Measurements from ENCODE around the gene RPP14. TPM values are rescaled to one million over a fixed set of nuclear protein-coding genes. Genes with fewer than 3 reads are reported as not detected.

Gene RPP14
- total and polyA plus RNA-seq, 2 donors (not counting 3 experiments of a cell fraction or from before 2014, with no cell fraction given): 11.9 to 18.1 TPM

DNA sequence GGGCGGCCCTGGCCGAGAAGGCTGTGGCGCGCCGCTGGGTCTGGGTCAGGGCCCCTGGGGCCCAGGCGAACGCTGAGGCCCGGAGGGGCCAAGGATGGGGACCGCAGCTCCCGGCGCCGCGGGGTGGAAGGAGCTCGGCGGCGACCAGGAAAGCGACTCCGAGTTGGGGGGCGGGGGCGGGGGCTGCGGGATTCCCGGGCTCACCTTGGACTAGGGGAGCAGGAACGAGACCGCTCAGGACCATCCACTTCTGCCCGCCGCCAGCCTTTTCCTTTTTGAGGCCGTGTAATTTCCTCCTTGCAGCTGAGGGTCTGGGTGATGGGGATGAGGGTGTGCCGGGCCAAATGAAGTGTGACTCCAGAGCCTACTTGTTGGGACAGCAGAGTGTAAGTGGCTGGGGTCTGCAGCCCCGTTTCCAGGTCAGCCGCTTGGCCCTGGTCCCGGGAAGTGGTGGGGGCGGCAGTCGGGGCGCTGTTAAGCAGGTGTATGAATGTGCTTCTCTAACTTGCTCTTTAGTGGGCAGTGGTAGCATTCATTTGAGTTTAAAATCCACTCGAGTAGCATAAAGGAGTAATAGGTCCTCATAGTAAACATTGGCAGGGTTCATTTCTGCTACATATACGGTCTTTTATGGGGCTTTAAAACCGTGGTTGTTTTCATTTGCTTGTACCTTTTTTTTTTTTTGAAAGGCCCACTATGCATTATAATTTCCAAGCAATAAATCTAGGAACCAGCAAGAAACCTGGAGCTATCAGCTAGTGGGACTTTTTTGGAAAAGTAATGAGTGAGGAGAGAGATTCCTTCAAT is 27.4 kb downstream of the RPP14 start:
- H3K4me3 ChIP-seq (replicated peaks in 1 of 3; ENCODE audit: insufficient read depth in 1 of 3, low read depth in 1 of 3, low read length in 3 of 3): peak overlapping the region; percentile 63 to 71 (median 63)
- H3K27me3 ChIP-seq (ENCODE audit: control insufficient read depth in 2 of 2, insufficient read depth in 2 of 2, low read length in 2 of 2): no peaks in the 10 kb centered on the region
- peak overlapping the region; percentile 77 for H2AFZ ChIP-seq (ENCODE audit: low read depth, low read length)
- H3K4me2 ChIP-seq (ENCODE audit: insufficient read depth, low read length): peak overlapping the region; percentile 89
- POLR2A ChIA-PET: no interaction called here
- FAIRE-seq (no peak), DNase-seq (ENCODE audit: low read depth, low spot score) (peak; percentile 46)
- H3K4me1 ChIP-seq (ENCODE audit: control insufficient read depth, extremely low read depth, insufficient read depth, low read length): peaks cover 12% of the 10 kb centered on the region
- no peaks in the 10 kb centered on the region for H4K20me1 ChIP-seq (replicated peaks; ENCODE audit: control insufficient read depth, extremely low read depth, insufficient read depth, low read length)
- BruUV-seq (replicated peaks): no TSS peak
- no peaks in the 10 kb centered on the region for H3K9me3 ChIP-seq (replicated peaks; ENCODE audit: control insufficient read depth, insufficient read depth, low read length)
- TF ChIP-seq POLR2AphosphoS5 (IDR thresholded peaks at IDR 0.05; ENCODE audit: insufficient read depth, low read depth, low read length): no peak
- no peak for TF ChIP-seq JUN (IDR thresholded peaks at IDR 0.05; ENCODE audit: borderline replicate concordance, insufficient read depth, insufficient read length, low read depth)
- no peak for TF ChIP-seq POLR2A (IDR thresholded peaks at IDR 0.05; ENCODE audit: low read depth, low read length)
- no peak for TF ChIP-seq FOS (IDR thresholded peaks at IDR 0.05; ENCODE audit: borderline replicate concordance, insufficient read depth, low read length)
- TF ChIP-seq, protein P1, sequence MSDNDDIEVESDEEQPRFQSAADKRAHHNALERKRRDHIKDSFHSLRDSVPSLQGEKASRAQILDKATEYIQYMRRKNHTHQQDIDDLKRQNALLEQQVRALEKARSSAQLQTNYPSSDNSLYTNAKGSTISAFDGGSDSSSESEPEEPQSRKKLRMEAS (IDR thresholded peaks at IDR 0.05; ENCODE audit: insufficient read depth, insufficient read length): no peak
- TF ChIP-seq, protein P2, sequence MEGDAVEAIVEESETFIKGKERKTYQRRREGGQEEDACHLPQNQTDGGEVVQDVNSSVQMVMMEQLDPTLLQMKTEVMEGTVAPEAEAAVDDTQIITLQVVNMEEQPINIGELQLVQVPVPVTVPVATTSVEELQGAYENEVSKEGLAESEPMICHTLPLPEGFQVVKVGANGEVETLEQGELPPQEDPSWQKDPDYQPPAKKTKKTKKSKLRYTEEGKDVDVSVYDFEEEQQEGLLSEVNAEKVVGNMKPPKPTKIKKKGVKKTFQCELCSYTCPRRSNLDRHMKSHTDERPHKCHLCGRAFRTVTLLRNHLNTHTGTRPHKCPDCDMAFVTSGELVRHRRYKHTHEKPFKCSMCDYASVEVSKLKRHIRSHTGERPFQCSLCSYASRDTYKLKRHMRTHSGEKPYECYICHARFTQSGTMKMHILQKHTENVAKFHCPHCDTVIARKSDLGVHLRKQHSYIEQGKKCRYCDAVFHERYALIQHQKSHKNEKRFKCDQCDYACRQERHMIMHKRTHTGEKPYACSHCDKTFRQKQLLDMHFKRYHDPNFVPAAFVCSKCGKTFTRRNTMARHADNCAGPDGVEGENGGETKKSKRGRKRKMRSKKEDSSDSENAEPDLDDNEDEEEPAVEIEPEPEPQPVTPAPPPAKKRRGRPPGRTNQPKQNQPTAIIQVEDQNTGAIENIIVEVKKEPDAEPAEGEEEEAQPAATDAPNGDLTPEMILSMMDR (IDR thresholded peaks at IDR 0.05; ENCODE audit: extremely low read depth in 1 of 2, insufficient read depth in 1 of 2, low read depth in 1 of 2, low read length in 2 of 2): no peak
- no peak for TF ChIP-seq MYC (IDR thresholded peaks at IDR 0.05; ENCODE audit: low read depth, low read length)
- no peak for TF ChIP-seq GATA2 (IDR thresholded peaks at IDR 0.05; ENCODE audit: insufficient read depth, insufficient read length, low read depth, low read length)
- no peak for TF ChIP-seq EZH2 (IDR thresholded peaks at IDR 0.05; ENCODE audit: borderline replicate concordance, low read depth, low read length, severe bottlenecking)
- no peaks in the 10 kb centered on the region for H3K36me3 ChIP-seq (ENCODE audit: control insufficient read depth in 2 of 2, extremely low read depth in 1 of 2, insufficient read depth in 2 of 2, low read length in 2 of 2)
- no peaks in the 10 kb centered on the region for H3K9me1 ChIP-seq (replicated peaks; ENCODE audit: control insufficient read depth, extremely low read depth, insufficient read depth, low read length)
- intact Hi-C loops (cut with micrococcal nuclease): loop anchor here (1.0 to 10.0 kb wide), 5 partner anchors 53 to 1569 kb away; partner anchors contain the start of gene PDHB
- H3K27ac ChIP-seq (ENCODE audit: insufficient read depth, low read depth, low read length): no peak overlapping the region
- CTCF ChIA-PET: interaction anchor here (0.6 to 2.5 kb wide), 9 partner anchors 8 to 193 kb away, joined by 3 to 18 read pairs (median 4); partner anchors contain the start of genes HTD2 and RPP14
- peaks cover 3% of the 10 kb centered on the region for H3K79me2 ChIP-seq (ENCODE audit: control insufficient read depth, insufficient read depth, low read length)
- H3K9ac ChIP-seq (replicated peaks; ENCODE audit: extremely low read depth, insufficient read depth, low read length): peak overlapping the region; percentile 40
- dilution Hi-C loops (cut with MboI; ENCODE audit: extremely low pct_ligation_motif_present, low sequenced_read_pairs): no loop called here

All from endothelial cell of umbilical vein (primary cell).